Activated CD8-positive, alpha-beta memory T cell treated with anti-CD3 and anti-CD28 coated beads for 4 hours (primary cell): Measurements from ENCODE around the gene KLHL29.

Experiments
- DNase-seq, 2 donors: peaks; one replicate each; pipeline ENCODE4 v3.0.0-alpha.2; 2020; ENCODE audit warnings: low read depth in 2 of 2

KLHL29 gene

DNA sequence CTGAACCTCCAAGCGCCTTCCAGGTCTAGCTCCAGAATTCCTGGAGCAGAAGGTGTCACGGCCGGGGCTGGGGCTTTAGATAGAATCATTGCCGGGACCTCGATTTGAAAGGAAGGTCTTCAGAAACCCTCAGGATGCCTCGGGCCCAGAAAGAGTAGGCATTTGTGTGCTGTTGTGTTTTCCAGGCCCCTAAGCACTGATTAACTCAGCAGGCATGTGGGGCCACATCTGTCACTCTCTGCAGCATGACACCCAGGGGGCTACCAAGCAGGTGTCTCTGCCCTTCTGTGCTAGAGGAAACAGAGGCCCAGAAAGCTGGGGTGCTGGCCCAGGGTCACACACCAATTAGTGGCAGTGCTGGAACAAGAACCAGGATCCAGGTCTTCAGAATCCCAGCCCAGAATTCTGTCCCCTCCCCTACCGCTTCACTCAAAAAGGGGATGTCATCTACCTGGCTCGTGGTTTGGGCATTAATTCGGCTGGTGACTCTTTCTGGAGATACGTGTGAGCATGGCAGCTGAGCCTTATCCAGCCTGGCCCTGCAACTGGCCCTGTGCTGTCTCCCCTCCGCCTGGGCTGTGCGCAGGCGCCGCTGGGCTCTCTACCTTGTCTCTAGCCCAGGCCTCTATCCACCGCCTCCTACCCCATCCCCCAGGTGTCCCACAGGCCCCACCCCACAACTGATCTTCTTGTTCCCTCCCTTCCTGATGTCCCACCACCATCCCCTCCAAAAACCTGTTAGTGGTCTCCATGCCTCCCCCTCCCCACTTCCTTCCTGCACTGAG lies 296.6 kb downstream of the KLHL29 start:
- no peak for DNase-seq

GRCh38 chr2:23682481-23682880 lies 297.5 kb downstream of the KLHL29 start:
- no peak for DNase-seq

GRCh38 chr2:23683001-23683400 lies 298.0 kb downstream of the KLHL29 start:
- no peak for DNase-seq

GRCh38 chr2:23684395-23685176 lies 299.6 kb downstream of the KLHL29 start:
- no peak for DNase-seq

DNA sequence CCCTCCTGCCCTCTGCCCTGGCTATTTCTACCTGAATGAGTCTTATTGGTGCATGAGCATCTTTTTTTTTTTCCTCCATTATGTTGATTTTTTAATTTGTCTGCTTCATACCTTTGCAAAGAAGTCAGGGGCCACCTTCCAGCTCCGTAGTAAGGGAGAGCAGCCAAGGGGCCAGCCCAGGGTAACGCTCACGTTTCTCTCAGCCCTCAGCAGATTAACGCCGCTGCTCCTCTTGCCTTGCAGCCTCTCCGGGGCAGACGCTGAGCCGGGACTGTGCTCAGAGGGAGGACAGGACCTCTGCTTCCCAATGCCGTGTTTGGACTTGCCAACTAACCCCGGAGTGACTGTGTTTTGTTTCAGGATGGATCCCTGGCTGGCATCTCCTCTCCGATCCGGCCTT lies 300.2 kb downstream of the KLHL29 start:
- DNase-seq = no peak

DNA sequence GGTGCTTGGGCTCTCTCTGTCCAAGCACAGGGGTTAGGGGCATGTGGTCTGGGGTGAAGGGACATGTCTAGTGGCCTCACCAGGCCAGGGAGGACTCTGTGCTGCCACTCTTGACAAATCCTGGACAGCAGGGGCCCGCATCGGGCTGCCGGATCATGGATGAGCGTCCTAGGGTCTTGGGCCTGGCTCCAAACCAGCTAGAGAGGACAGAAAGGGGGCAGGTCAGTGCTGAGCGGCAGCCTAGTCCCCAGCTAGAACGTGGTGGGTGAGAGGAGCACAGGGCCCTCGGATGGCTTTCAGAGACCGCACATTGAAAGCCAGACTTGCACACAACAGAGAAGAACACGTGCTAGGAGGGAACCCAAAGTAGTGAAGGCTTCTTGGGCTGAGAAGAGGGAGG lies 300.7 kb downstream of the KLHL29 start:
- DNase-seq = no peak

DNA sequence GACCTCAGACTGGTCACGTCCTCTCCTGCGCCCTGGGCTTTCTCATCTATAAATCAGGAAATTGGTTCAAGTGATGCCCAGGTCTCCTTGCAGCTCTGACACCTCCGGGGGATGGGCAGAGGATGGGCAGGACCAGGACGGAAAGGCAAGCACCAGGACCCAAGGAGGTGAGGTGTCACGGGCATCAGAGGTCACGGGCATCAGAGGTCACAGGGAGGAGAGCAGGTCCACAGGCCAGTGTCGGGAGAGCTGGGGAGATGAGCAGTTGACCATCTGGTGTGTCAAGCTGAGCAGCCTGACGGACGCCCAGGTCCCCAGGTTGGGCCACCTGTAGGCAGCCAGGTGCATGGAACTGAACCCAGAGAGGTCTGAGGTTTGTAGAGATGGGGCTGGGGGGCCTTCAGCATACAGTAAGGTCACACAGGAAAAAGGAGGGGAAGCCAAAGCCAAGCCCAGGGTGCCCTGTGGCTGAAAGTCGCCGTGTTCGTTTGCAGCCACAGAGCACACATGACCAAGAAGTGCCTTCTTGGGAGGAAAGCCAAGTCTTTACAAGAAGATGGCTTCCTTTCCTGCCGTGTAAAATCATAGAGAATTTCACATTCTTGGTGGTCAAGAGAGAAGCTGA lies 301.5 kb downstream of the KLHL29 start:
- DNase-seq = no peak

- DNase-seq = no peak
These were observed 302.2 kb downstream of the KLHL29 start for GRCh38 chr2:23687214-23687613.

DNA sequence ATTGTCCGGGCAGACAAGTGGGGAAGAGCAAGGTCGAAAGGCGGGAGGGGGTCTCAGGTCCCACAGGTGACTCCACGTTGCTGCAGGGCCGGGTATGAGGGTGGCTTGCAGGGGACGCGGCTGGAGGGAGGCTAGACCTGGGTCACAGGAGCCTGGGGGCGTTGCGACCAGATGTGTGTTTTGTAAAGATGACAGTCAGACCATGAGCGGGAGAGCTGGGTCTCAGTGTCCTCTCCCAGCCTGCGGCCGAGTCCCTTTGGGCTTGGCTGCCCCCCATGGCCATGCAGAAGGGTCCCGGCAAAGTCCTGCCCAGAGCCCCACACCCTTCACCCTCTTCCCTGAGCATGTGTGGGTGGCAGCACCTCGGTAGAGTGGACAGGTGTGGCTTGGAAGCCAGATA lies 302.7 kb downstream of the KLHL29 start:
- no peak for DNase-seq

- no peak for DNase-seq
These were observed 303.6 kb downstream of the KLHL29 start for GRCh38 chr2:23688486-23689130.

GRCh38 chr2:23689131-23689700 lies 304.2 kb downstream of the KLHL29 start:
- no peak for DNase-seq

GRCh38 chr2:23689891-23690290 lies 304.9 kb downstream of the KLHL29 start:
- no peak for DNase-seq

DNA sequence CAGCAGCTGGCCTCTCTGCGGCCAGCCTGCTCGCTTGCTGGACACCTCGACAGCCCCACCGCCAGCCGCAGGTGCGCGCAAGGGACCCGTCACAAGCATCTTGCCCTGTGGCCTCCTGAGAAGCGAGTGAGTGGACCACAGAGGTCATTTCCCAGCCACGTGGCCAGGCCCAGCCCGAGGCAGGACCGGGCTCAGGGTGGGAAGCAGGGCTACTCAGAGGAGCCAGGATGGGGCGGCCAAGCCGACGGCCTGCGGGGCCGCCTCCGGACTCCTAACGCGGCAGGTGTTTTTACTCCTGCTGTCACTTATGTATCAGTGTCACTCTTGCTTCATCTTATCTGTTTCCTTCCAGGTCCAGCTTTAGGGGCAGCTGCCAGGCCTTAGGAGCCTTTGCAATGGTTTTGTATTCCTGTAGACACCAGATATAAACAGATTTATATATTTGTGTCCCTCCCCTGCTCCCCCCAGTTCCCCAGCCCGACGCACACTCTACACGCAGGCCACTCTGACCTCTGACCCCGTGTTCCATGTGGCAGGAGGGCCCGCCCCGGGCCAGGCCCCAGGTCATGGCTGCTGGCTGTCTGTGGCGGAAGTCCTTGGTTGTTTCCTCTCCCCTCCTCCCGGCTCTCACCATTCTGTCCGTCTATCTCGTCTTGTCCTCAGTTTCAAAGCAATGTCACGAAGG lies 305.6 kb downstream of the KLHL29 start:
- no peak for DNase-seq

GRCh38 chr2:23691106-23691470 lies 306.1 kb downstream of the KLHL29 start:
- no peak for DNase-seq

- DNase-seq = no peak
These were observed 306.6 kb downstream of the KLHL29 start for GRCh38 chr2:23691565-23691964.

- no peak for DNase-seq
These were observed 307.3 kb downstream of the KLHL29 start for GRCh38 chr2:23692263-23692662.

DNA sequence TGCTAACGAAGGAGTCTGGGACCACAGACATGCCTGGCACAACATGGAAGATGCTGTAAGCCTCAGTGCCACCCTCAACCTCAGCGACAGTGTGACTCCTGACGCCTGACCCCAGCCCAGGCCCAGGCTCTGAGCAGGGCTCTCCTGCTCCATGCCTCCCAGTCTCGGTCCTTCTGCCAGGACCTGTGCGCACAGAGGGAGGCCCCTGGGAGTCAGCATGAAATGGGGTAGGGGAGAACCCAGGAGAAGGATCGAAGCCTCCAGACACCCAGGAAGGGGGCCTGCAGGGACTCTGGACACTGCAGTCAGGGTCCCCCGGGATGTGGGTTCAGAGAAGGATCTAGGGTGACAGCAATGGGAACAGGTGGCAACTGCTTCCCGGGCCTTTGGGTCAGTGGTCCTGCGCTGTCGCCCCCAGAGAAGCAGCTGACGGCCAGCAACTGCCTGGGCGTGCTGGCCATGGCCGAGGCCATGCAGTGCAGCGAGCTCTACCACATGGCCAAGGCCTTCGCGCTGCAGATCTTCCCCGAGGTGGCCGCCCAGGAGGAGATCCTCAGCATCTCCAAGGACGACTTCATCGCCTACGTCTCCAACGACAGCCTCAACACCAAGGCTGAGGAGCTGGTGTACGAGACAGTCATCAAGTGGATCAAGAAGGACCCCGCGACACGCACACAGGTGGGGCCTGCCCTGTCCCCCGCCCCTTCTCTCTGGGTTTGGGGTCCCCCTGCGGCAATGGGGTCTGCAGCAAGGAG lies 308.0 kb downstream of the KLHL29 start:
- DNase-seq = no peak

- DNase-seq = no peak
These were observed 308.6 kb downstream of the KLHL29 start for GRCh38 chr2:23693606-23693951.

GRCh38 chr2:23694058-23695045 lies 309.4 kb downstream of the KLHL29 start:
- no peak for DNase-seq
